Panc1 (cell line): ENCODE data around the gene LY9. TPM values are rescaled to one million over a fixed set of nuclear protein-coding genes. Genes with fewer than 3 reads are reported as not detected.

Source experiments
- ATAC-seq: fragments of 200-7000 bp; cut with Tn5 transposase; 2 replicates; pipeline ENCODE4 v1.9.1; 2020; ENCODE audit warnings: mild to moderate bottlenecking, moderate library complexity
- BruUV-seq: library from RNA; stranded (reverse); fragments of 400-500 nt; replicated peaks from 2 replicates; lab custom pipeline; 2021; lab: Mats Ljungman, UMichigan
- CTCF ChIA-PET: fragments of 300-600 bp; sonication (Branson Sonifier 250); formaldehyde crosslinking; loops from one replicate; lab custom pipeline; 2022; ENCODE audit warnings: antibody characterized with exemption; lab: Charles Lee
- POLR2A ChIA-PET: fragments of 300-600 bp; sonication (Branson Sonifier 250); formaldehyde crosslinking; loops from one replicate; lab custom pipeline; 2022; ENCODE audit warnings: antibody characterized with exemption; lab: Charles Lee
- DNase-seq: peaks from one replicate; pipeline ENCODE4 v3.0.0-alpha.2; 2010; ENCODE audit warnings: low read depth, low spot score
- H3K27ac ChIP-seq: 2 replicates; pipeline ENCODE4 v1.5.1; 2011; ENCODE audit warnings: mild to moderate bottlenecking, low read length, inconsistent platforms
- H3K27me3 ChIP-seq: fragments of 200-500 bp; sonication (Bioruptor generic); 2 replicates; pipeline ENCODE4 v1.6.0; 2014; ENCODE audit warnings: low read length, inconsistent platforms; ENCODE audit not compliant: control insufficient read depth, insufficient read depth
- H3K36me3 ChIP-seq: fragments of 200-500 bp; sonication (Bioruptor generic); 2 replicates; pipeline ENCODE4 v1.5.1; 2014; ENCODE audit warnings: inconsistent platforms, mild to moderate bottlenecking, low read length, moderate library complexity; ENCODE audit not compliant: control insufficient read depth, insufficient read depth
- H3K4me1 ChIP-seq: 2 replicates; pipeline ENCODE4 v1.5.1; 2011; ENCODE audit warnings: inconsistent platforms, mild to moderate bottlenecking, low read length, moderate library complexity; ENCODE audit not compliant: control insufficient read depth, insufficient read depth
- H3K4me3 ChIP-seq, 2 experiments: 2 replicates each; pipeline ENCODE4 v1.5.1; 2011 to 2012; ENCODE audit warnings: low read depth in 2 of 2, low read length in 2 of 2, mild to moderate bottlenecking in 2 of 2, inconsistent platforms in 1 of 2, moderate library complexity in 1 of 2
- H3K9me3 ChIP-seq: fragments of 200-500 bp; sonication (Bioruptor generic); 2 replicates; pipeline ENCODE4 v1.5.1; 2014; ENCODE audit warnings: low read depth, mild to moderate bottlenecking, inconsistent platforms, low read length, moderate library complexity; ENCODE audit not compliant: control insufficient read depth, insufficient read depth
- POLR2AphosphoS5 ChIP-seq: IDR thresholded peaks from 2 replicates; pipeline ENCODE4 v1.6.1; 2012; ENCODE audit warnings: mild to moderate bottlenecking, low read depth, low read length, moderate library complexity
- SIN3A ChIP-seq: IDR thresholded peaks from 2 replicates; pipeline ENCODE4 v1.6.1; 2012; ENCODE audit warnings: low read depth, mild to moderate bottlenecking, low read length, moderate library complexity, borderline replicate concordance; ENCODE audit not compliant: insufficient read depth
- TCF7L2 ChIP-seq: IDR thresholded peaks from 2 replicates; pipeline ENCODE4 v1.6.1; 2011; ENCODE audit warnings: mild to moderate bottlenecking, low read depth, low read length, inconsistent platforms
- in situ Hi-C: cut with HindIII; loops from 2 replicates; pipeline ENCODE4 v1.10.0; 2016; ENCODE audit warnings: low sequenced_read_pairs, low pct_unique_long_range_greater_than_20kb
- intact Hi-C: fragments of 100-400 bp; cut with micrococcal nuclease; formaldehyde crosslinking; loops from one replicate; pipeline ENCODE4 v1.10.0; 2022; ENCODE audit not compliant: unreplicated experiment
- total RNA-seq: library from RNA; stranded (reverse); gene quantifications from one replicate; pipeline ENCODE4 v1.2.1, GENCODE V29; 2021; ENCODE audit not compliant: unreplicated experiment
- TF ChIP-seq, protein P1 (sequence below), 2 experiments: IDR thresholded peaks; 2 replicates each; pipeline ENCODE4 v1.6.1; 2011 to 2012; ENCODE audit warnings: low read depth in 2 of 2, control low read depth in 1 of 2, low read length in 1 of 2, mild to moderate bottlenecking in 1 of 2, moderate library complexity in 1 of 2; ENCODE audit not compliant: insufficient read depth in 1 of 2
- TF ChIP-seq, protein P2 (sequence below): fragments of 450-650 bp; IDR thresholded peaks from 2 replicates; pipeline ENCODE4 v1.5.1; 2017; ENCODE audit warnings: mild to moderate bottlenecking

The LY9 gene
- total RNA-seq, 1 experiment from 2014 or later: 0.10 TPM

DNA sequence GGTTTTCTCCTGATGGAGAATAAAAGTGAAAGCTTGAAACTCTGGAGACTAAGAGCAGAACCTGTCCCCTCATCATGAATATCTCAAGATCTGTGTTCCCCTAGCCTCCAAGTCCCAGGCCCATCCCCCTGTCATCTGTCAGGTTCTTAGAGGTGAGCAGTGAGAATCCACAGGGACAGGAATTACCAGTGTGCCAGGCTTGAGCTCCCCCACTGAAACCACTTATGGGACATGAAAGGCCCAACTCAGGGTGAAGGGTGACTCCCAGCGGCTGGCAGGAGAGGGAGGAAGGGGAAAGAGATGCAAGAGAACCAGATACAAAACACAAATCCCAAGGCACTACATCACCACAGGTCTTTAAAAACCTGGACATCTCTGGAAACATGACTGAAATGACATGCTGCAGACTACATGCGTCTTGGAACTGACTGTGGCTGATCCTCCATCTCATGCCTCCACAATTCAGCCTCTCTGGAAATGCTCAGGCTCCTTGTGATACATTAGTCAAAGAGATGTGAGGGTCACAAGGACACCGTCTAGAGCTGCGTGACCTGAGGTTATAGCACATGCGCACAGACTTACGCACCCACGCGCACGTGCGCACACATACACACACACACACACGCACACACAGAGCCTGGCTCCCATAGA lies 6.8 kb upstream of the LY9 start:
- TF ChIP-seq TCF7L2: no peak
- TF ChIP-seq POLR2AphosphoS5: no peak
- TF ChIP-seq, protein P1, sequence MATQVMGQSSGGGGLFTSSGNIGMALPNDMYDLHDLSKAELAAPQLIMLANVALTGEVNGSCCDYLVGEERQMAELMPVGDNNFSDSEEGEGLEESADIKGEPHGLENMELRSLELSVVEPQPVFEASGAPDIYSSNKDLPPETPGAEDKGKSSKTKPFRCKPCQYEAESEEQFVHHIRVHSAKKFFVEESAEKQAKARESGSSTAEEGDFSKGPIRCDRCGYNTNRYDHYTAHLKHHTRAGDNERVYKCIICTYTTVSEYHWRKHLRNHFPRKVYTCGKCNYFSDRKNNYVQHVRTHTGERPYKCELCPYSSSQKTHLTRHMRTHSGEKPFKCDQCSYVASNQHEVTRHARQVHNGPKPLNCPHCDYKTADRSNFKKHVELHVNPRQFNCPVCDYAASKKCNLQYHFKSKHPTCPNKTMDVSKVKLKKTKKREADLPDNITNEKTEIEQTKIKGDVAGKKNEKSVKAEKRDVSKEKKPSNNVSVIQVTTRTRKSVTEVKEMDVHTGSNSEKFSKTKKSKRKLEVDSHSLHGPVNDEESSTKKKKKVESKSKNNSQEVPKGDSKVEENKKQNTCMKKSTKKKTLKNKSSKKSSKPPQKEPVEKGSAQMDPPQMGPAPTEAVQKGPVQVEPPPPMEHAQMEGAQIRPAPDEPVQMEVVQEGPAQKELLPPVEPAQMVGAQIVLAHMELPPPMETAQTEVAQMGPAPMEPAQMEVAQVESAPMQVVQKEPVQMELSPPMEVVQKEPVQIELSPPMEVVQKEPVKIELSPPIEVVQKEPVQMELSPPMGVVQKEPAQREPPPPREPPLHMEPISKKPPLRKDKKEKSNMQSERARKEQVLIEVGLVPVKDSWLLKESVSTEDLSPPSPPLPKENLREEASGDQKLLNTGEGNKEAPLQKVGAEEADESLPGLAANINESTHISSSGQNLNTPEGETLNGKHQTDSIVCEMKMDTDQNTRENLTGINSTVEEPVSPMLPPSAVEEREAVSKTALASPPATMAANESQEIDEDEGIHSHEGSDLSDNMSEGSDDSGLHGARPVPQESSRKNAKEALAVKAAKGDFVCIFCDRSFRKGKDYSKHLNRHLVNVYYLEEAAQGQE (IDR thresholded peaks at IDR 0.05; ENCODE audit: insufficient read depth in 1 of 2, low read depth in 2 of 2, low read length in 1 of 2): no peak
- TF ChIP-seq SIN3A: no peak
- TF ChIP-seq, protein P2, sequence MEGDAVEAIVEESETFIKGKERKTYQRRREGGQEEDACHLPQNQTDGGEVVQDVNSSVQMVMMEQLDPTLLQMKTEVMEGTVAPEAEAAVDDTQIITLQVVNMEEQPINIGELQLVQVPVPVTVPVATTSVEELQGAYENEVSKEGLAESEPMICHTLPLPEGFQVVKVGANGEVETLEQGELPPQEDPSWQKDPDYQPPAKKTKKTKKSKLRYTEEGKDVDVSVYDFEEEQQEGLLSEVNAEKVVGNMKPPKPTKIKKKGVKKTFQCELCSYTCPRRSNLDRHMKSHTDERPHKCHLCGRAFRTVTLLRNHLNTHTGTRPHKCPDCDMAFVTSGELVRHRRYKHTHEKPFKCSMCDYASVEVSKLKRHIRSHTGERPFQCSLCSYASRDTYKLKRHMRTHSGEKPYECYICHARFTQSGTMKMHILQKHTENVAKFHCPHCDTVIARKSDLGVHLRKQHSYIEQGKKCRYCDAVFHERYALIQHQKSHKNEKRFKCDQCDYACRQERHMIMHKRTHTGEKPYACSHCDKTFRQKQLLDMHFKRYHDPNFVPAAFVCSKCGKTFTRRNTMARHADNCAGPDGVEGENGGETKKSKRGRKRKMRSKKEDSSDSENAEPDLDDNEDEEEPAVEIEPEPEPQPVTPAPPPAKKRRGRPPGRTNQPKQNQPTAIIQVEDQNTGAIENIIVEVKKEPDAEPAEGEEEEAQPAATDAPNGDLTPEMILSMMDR: no peak
- Histone ChIP-seq H3K36me3 (no peaks in the 10 kb centered on the region), H3K27me3 (no peaks in the 10 kb centered on the region), H3K4me1 (no peaks in the 10 kb centered on the region), H3K9me3 (no peaks in the 10 kb centered on the region), H3K4me3 (no peak overlapping the region), H3K27ac (no peak overlapping the region)
- ATAC-seq: no peak
- intact Hi-C loops: no loop called here
- ChIA-PET POLR2A (no interaction called here), CTCF (interaction anchor here (0.6 kb wide), 1 partner anchor 201 kb away, joined by 7 read pairs; no protein-coding TSS in a partner anchor)
- DNase-seq: no peak
- in situ Hi-C loops: no loop called here
- BruUV-seq: no TSS peak

DNA sequence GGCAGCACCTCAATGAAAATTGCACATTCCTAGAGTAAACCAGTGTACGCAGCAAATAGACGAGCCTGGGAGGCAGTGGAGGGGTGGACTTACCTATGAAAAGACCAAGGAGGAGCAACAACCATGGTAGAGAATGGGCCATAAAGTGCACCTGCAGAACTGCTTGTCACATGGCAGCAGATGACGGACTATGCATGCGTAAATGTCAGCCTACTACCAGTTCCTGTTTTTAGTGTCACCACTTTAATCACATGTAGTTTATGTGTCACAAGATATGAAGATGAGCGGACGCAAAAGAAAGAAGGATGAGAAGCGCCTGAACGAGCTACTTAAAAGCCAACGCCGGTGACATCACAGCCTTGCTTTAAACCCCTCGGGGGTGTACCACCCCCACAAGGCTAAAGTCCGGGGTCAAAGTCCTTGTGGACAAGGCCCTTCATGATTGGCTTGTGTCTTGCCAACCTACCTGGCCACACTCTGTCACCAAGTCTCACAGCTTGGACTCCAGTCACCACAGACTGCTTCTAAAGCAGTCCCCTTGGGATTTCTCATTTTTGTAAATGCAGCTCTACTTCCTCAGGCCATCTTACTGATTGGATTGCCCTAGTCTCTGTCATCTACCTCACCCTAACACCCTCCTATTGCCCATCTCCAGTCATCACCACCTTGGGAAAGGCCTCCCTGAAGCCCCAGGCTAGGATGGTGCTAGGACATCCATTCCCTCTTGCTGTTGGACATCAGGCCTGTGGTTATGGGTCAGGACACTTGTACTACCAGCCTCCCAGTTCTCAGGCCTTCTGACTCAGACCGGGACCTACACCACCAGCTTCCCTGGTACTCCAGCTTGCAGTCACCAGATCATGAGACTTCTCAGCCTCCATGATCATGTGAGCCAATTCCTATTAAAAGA lies 6.0 kb upstream of the LY9 start:
- Histone ChIP-seq H3K4me3 (no peak overlapping the region), H3K27me3 (0 out of 2 replicates have a peak, but pooled peaks cover 2% of the 10 kb centered on the region), H3K9me3 (no peaks in the 10 kb centered on the region), H3K4me1 (no peaks in the 10 kb centered on the region), H3K36me3 (no peaks in the 10 kb centered on the region), H3K27ac (no peak overlapping the region)
- ChIA-PET POLR2A (no interaction called here), CTCF (interaction anchor here (0.6 kb wide), 1 partner anchor 201 kb away, joined by 7 read pairs; no protein-coding TSS in a partner anchor)
- DNase-seq: no peak
- in situ Hi-C loops (no loop called here), intact Hi-C loops (no loop called here)
- ATAC-seq: peak; percentile 51; the same call in 1 of the 2 replicates
- BruUV-seq: no TSS peak
- TF ChIP-seq, protein P2: no peak
- no peak for TF ChIP-seq POLR2AphosphoS5
- no peak for TF ChIP-seq SIN3A
- no peak for TF ChIP-seq TCF7L2
- TF ChIP-seq, protein P1 (IDR thresholded peaks at IDR 0.05; ENCODE audit: insufficient read depth in 1 of 2, low read depth in 2 of 2, low read length in 1 of 2): no peak
